ENCODE data around the gene ZSCAN16. TPM values are rescaled to one million over a fixed set of nuclear protein-coding genes. Genes with fewer than 3 reads are reported as not detected.

The ZSCAN16 gene
- total RNA-seq, 1 donor from 2014 or later: 2.8 TPM

DNA sequence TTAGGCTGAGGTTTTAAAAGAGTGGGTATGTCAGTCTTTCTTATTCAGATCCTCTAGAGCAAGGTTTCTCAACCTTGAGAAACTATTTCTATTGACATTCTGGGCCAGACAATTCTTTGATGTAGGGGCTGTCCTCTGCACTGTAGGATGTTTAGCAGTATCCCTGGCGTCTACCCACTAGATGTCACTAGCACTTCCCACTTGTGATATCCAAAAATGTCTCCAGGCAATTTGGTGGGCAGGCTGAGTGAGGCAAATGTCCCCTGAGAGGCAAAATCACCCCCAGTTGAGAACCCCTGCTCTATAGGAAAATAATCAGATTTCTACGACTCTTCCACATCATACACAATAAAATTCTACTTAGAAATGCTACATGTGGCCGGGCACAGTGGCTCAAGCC, 9.6 kb downstream of the ZSCAN16 start:
- DNase-seq: peak; percentile 2

DNA sequence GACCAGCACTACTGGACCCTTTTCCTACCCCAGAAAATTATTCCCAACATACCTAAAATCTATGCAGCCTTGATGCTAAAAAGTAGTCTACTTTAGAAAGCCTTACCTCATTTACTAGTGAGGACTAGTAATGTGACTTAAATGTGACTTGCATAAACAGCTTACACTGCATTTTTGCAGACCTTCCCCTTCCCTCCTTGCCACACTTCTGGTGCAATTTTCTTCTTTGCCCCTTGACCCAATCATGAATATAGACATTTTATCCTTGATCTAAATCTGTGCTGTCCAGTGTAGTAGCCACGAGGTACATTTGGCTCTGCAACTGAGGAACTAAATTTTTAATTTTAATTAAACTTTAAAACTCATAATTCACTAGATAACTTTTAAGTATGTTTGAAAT, 10.3 kb downstream of the ZSCAN16 start:
- DNase-seq: no peak

DNA sequence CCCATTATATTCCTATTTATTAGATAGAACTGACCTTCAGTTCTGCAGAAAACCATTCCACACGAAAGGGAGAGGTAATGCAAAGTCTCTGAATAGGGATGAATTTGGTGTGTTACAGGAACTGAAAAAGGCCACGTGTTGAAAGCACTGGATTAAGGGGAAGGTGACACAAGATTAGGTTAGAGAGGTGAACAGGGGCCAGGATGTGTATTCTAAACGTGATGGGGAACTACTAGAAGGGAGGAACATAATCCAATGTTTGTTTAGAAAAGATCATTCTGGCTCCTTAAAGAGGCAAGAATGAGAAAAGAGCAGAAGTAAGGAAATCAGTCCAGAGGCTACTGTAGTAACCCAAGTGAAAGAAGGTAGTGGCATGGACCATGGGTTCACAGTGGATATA, 11.0 kb downstream of the ZSCAN16 start:
- no peak for DNase-seq

DNA sequence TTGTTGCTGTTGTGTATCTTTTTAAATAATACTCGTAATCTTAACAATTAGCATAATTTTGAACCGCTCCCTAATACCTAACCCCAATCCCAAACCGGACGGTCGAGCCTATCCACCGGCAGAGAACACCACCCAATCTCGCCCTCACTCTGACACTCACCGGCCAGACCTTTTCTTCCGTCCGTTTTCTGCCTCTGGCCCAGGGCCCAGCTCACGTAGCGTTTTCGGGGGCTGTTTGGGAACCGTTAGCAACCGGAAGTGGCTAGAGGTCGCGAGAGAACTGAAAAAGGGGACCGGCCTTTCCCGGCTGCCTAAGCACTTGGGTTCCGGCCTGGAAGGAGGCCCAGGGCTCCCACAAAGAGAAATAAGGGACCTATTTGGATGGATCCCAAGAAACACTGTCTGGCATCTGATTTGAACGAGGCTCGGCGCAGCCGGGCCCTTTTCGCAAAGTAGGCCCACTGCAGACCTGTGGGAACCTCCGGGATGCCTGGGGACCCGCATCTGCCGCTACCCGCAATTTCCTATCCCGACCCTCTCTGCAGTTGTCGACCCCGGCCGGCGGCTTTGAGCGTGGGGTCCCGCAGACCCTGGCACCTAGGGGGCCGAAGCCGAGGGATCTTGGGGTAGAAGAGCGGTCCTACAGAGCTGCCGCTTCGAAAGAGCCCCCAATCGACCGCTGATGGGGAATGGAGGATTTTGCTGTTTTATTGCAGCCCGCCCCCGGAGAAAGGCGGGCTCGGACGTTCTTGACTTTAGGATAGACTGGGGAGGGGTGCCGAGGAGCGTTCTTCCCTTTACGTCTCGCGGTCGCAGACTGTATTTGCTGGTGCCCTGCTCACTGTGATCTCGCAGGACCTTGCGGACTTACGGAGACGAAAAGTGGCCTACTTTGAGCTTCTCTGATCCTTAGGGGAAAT, 12.4 kb downstream of the ZSCAN16 start:
- DNase-seq: peak; percentile 87

DNA sequence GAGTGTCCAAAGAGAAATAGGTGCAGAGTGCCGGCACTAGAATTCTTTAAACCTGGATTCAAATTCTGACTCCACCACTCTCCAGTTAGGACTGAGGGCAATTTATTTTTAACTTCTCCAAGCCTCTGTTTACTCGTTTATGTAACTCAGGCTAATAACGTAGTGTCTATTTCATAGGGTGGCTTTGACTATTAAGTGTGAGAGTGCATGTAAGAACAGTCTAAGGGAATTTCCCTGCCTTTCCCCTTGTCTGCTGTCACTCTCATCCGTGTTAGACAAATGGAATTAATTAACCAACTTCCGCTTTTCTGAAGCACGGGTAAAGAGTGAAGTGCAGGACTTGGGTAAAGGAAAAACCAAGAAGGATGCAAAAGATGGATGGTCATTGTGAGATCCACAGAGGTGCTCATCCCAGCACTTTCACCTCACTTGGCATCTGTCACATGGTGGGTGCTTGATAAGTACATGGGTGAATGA, 13.1 kb downstream of the ZSCAN16 start:
- peak; percentile 13 for DNase-seq

DNA sequence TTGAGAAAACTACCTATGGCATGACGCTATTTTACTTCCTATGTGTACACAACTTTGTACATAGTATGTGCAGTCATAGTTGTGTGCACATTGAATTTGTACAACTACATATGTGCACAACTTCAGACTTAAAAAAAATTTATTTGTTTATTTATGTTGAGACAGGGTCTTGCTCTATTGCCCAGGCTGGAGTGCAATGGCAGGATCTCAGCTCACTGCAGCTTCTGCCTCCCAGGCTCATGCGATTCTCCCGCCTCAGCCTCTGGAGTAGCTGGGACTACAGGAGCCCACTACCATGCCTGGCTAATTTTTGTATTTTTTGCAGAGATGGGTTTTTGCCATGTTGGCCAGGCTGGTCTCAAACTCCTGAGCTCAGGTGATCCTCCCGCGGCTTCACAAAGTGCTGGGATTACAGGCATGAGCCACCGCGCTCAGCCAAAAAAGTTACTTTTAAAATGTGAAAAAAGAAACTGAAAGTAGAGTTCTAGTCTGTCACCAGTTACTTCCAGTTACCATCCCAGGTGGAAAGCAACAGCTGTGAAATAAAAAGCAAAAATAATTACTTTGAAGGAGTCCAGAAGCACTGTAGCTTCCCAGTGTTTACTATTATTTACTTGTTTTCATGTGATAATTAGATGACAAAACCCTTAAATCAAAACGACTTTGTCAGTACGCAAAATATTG, 15.6 kb downstream of the ZSCAN16 start:
- DNase-seq: no peak

DNA sequence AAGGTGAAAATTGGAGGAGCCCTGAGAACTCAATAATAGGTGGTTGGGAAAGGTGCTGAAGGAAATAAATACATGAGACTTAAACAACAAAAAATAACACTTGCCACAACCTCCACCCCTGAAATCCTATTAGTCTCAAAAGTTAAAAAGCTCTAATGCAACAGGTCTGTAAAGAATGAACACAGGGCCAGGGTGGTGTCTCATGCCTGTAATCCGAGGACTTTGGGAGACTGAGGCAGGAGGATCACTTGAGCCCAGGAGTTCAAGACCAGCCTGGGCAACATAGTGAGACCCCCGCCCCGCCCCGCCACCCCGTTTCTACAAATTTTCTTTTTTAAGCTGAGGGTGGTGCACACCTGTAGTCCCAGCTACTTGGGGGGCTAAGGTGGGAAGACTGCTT, 16.2 kb downstream of the ZSCAN16 start:
- DNase-seq: no peak

DNA sequence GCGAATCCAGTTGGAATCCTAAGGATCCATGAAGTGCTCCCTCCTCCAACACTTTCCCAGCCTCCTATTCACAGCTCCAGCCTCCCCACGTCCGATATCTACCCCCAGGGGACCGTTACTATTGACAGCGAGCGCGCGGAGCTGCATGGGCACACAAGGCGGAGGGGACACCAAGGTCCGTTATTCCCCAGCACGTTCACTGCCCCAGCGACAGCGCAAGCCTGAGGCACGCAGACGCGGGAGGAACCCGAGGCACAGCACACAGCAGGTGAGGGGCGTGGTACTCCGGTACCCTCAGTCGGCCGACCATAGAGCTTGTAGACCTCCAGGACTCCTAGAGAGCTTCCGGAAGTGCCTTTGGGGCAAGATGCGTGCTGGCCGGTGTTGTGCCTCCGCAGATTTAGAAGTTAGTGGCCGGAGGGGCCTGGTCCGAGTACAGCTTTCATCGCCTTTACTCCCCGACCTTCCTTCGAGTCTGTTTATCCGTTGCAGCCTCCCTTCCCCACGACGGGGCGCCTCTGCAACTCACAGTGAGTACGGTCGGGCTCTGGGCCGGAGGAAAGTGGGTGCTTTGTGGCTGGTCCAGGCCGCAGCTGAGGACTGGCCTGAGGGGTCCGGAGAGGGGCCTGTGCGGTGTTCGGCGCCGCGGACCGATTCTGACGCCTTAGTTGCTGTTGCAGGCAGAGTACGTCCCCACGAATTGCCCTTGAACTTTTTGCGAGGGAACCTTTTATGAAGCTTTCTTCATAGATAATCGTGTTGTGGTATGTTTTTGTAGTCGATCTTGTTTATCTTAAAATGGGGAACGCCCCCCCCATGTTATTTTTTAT, 17.3 kb downstream of the ZSCAN16 start, which contains the start of gene ZKSCAN8:
ZKSCAN8 (plus strand) TSS at position 384 of the 830 bp plus-strand sequence. CDS start 6,525 bp downstream, outside the sequence.
- DNase-seq: peak; percentile 76

DNA sequence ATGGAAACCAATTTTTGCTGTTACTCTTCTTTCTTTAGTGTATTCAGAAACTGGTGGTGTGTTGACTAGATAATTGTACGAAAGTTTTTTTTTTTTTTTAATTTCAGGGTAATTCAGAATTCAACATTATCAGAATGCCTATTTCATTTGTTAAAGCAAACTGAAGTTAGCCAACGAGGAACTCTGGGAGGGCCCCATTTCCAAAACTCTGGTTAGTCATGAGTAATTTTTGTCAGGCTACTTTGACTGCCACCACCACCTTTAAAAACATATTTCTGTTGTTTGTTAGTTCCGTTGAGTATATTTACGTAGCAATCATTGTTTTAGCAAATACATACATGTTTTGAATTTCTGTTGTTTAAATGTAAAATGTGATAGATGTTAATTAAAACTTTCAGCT, 18.0 kb downstream of the ZSCAN16 start:
- no peak for DNase-seq

DNA sequence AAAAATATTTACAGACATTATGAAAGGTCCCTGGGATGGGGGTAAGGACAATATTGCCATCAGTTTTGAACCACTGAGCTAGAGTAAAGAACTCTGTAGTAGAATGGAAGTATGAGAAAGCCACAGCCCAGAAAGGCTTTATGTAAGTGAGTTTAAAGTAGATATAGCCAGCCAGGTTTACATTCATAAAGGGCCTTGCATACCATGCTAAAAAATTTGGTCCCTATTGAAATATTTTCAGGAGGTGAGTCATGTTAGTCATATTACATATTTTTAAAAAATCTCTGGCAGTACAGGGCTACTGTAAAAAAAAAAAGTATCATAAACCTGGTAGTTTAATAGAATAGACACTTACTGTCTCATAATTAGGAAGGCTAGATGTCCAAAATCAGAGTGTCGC, 20.8 kb downstream of the ZSCAN16 start:
- DNase-seq: no peak

DNA sequence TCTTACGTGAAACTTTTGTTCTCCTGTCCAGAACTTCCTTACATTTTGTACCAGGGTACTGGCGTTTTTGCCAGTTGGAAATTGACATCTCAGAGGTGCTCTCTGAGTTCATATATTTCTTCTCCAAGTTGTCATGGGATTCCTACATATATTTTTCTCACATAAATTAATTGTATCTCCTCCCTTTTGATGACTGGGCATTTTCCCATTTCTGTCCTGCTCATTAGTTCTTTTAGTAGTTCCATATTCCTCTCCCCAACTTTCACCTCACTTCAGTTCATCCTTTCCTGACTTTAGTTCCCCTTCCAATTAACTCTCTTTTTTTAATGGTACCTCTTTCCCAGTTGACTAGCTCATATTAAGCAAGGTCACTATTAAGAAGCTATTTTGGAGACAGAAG, 28.1 kb downstream of the ZSCAN16 start:
- no peak for DNase-seq

DNA sequence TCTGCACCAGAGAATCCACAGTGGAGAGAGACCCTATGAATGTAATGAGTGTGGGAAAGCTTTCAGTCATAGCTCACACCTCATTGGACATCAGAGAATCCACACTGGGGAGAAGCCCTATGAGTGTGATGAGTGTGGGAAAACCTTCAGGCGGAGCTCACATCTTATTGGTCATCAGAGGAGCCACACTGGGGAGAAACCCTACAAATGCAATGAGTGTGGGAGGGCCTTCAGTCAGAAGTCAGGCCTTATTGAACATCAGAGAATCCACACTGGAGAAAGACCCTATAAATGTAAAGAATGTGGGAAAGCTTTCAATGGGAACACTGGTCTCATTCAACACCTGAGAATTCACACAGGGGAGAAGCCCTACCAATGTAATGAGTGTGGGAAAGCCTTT, 29.1 kb downstream of the ZSCAN16 start:
- no peak for DNase-seq

DNA sequence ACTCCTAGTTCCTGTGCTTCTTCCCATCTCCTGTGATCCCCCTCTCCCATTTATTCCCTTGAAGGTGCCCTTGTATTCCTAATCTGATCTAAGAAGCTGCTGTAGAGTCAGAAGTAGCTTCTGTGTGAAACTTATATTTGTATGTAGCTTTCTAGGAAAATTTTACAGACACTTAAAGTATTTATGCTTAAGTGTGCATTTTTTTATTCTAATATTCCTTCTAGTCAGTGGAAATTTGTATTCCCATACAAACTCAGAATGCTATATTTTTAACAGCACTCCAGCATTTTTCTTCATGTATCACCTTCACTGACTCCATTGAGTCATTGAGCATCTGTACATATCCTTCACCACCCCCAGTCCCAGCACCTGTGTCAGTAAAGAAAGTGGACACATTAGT, 29.9 kb downstream of the ZSCAN16 start:
- DNase-seq: no peak

DNA sequence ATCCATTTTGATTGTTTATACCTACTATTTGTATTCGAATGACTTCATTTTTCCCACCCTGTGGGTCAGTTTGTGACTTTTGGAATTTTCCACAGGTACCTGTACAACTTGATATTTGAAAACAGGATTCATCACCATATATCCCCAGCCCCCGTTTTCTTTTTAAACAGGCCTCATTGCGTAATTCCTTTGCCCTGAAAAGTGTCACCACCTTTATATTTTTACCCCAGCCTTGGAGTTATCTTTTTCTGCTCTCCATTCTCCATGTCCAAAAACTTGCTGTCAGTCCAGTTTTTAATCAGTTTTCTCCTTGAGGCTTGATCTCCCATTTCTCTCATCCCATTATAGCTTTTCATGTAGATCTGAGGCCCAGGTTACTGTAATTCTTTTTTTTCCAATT, 33.9 kb downstream of the ZSCAN16 start:
- DNase-seq: no peak

DNA sequence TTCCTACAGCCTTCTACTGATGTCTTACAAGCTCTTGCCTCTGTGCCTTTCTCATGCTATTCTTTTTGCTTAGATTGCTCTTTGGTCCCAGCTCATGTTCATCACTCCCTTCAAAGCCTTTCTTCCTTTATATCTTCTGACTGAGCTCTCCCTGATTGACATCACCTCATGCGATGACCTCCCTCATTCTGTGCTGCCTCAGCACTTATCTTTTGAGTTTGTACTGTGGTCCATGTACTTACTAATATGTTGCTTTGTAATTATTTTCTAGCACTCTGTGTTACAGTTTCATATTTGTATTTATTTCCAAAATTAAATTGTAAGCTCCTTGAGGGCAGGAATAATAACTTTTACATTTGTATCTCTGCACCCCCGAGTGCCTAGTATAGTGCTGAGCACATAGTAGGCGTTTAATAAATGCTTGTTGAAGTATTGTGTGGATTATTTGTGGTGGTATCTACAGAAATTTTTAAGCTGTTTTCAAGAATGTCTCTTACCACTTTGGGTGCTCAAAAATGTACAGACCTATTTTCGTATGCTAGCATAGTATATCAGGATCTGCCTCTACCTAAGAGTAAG, 34.7 kb downstream of the ZSCAN16 start:
- DNase-seq: no peak

DNA sequence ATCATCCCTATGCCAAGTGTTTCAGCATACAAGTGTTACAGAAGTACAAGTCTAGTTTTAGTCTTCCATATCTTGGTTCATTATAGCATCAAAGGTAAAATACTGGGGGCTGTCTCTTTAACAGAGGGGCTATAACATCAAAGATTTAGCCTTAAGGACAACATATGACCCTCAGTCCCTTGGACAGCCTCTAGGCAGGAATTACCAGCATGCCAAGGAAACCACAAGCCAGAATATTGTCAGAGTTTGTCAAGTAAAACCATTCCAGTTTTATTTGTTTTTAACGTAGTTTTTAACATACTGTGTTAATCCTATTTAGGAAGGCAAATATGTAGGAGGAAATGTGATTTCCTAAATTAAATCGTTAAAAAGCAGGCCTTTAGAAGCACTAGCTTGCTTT, 35.8 kb downstream of the ZSCAN16 start:
- no peak for DNase-seq

DNA sequence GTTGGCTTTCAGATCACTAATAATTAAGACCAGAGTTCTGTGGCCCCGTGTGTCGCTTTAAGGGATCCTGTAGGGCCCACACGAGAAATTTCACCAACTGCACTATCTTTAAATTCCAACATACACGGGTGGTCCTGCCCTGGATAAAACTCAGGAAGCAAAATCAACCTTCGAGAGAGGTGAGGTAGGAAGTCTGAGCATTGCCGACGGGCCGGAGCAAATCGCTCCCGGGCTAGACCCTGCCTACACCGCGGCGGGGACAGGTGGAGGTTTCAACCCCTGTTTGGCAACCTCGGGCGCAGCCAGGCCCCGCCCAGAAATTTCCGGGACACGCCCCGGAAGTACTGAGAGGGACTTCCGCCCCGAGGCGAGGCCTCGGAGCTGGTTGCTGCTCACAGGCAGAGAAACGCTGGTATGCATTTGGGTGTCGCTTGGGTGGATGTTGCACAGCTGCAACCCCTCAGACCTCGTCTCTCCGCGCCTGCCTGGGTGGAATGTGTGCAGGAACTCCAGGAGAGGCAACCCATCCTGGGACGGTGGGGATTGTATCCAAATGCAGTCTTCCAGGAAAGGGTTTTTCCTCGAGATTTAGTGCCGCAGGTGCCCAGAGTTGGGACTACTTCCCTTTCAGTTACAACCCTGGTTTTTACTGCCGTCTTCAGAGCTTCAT, 37.1 kb downstream of the ZSCAN16 start:
- DNase-seq: no peak

DNA sequence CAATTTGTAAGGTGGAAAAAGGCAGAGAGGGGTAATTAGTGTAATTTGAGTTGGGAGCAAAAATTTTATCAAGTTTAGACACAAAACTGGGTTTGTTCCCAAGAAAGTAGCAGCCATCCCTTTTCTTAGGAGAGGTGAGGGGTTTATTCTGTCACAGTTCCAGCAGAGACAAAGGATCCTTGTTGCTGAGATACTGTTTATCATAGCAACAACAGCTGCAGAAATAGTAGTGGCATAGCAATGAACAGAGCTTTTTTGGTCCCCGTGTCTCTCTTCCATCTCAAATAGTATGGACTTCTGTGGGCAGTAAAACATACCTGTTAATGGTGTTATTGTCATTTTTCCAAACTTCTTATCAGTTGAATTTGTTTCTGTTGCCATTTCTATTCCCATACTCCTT, 41.2 kb downstream of the ZSCAN16 start:
- DNase-seq: no peak

DNA sequence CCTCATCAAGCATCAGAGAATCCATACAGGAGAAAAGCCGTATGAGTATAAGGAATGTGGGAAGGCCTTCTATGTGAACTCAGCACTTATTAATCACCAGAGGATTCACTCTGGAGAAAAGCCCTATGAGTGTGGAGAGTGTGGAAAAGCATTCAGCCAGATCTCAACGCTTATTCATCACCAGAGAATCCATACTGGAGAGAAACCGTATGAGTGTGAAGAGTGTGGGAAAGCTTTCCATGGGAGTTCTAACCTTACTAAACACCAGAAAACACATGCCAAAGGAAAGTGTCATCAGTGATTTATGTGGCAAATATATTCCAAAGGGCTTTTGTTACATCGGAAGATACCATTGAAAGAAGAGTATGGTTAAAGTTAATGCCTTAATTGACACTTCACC, 42.7 kb downstream of the ZSCAN16 start:
- DNase-seq: no peak

DNA sequence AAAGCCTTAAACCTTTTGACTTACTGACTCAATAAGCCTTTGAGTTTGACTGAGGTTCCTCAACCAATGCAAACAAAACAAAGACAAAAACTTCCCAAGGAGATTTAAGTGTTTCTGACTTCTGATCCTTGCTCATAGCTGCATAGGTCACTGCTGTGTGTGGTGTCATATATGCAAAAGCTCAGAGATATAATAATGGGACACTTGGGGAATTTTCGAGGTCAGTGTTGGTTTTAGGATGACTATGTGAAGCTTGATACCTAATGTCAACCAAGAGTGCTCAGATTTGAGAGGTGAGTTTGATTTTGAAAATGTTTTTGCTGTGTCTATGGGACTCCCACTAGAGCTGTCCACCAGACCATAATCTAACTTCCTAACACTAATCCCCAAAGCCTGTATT, 43.5 kb downstream of the ZSCAN16 start:
- no peak for DNase-seq

DNA sequence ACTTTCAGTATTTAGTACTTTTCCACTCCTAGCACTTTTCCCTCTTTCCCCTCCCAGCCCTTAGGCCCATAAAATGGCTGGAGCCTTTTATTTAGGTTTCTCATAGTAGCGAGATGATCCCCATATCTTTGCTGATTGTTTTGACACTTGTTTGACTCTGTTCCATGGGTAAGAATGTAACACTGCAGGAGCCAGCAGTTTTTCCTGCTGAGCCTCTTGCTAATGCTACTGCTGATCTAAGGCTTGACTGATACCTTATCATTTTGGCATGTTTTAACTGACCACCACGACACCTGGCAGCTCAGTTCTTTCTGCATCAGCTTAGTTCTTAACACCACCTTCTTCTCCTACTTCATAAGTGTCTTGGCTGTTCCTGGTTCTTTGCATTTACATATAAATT, 46.9 kb downstream of the ZSCAN16 start:
- DNase-seq: no peak

DNA sequence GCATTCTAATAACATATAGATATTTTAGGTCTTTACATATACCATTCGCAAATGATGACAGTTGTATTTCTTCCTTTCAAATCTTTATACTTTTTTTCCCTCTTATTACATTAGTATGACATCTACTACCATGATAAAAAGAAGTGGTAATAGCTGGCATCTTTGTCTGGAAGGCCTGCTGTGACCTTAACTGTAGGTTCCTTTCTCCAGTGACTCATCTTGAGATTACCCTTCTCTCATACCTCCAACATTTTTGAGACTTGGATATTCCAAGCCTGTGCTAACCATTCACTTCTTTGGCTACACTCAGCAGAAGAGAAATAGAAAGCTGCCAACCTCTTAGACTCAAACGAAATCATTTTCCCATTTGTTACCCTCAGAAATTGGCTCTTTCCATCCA, 47.6 kb downstream of the ZSCAN16 start:
- DNase-seq: no peak
